ENCODE results near the gene SAAL1. TPM values are rescaled to one million over a fixed set of nuclear protein-coding genes. Genes with fewer than 3 reads are reported as not detected.

SAAL1 gene, protein sequence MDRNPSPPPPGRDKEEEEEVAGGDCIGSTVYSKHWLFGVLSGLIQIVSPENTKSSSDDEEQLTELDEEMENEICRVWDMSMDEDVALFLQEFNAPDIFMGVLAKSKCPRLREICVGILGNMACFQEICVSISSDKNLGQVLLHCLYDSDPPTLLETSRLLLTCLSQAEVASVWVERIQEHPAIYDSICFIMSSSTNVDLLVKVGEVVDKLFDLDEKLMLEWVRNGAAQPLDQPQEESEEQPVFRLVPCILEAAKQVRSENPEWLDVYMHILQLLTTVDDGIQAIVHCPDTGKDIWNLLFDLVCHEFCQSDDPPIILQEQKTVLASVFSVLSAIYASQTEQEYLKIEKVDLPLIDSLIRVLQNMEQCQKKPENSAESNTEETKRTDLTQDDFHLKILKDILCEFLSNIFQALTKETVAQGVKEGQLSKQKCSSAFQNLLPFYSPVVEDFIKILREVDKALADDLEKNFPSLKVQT
- 37.5 to 45.4 TPM (median 39.3 TPM) in 5 replicates for total RNA-seq (2022; extraction: Qiagen RNA extraction)

DNA sequence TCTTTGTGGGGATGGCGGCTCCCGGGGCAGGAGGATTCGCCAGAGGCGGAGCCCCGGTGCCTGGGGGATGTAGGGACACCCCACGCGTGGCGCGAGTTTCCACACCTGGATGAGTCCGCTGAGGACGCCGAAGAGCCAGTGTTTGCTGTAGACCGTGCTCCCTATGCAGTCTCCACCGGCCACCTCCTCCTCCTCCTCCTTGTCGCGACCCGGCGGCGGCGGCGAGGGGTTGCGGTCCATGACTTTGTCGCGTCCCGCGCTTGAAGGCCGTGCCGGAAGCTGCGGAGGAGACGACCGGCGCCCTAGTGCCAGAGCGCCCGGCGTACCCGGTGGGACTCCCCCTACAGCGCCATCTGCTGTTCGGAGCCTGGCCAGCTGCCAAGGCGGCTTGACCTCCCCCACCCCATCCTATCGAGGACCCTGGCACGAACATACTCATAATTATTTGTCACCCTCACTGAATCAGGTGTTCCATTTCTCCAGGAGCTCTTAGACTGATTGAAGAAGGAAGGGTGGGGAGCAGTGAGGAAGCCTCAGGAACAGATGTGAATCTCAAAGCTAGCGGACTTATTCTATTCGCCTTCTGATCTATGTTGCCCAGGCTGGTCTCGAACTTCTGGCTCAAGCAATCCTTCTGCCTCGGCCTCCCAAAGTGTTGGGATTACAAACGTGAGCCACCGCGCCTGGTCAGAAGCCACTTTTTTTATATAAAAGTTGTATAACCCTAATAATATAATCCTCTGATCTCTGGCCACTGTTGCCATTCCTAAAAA is at the start of gene SAAL1:
Gene SAAL1 (minus strand): TSS at position 281 of the 773 bp plus-strand sequence. CDS start 41 bp downstream, at position 240.

GRCh38 chr11:18132341-18132740 is 26.5 kb upstream of the SAAL1 start, which contains the start of gene MRGPRX3:
Gene MRGPRX3, plus strand, starts transcription at chr11:18132571. Its CDS starts 4,632 bp downstream, at chr11:18137203.

DNA sequence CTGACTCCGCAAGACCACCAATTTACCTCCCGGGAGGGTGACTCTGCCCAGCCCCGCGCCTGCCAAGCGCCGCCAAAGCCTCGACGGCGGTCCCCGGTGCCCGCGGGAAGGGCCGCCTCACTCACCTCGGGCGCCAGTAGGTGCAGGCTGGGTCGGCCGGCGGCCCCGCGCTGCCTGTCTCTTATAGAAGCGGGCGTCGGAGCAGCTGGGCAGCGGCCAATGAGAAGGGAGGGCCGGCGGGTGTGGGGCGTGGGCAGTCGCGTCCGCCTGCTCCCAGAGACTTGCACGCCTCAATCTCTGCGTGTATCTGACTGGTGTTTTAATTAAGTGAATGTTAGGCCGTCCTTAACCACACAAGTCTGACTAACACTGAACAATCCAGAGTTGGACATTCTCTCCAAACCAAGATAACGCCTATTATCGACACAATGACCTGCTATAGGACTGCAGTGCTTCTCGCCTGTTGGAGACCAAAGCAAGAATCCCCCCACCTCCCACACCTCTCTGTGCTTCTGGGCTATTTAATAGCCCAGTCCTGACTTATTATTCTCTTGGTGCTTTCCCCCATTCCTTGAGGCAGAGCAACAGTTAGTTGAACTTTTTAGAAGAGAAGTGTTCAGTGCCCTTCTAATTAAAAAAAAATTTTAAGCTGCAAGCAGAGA is 59.6 kb downstream of the SAAL1 start, which contains the start of gene TPH1:
Gene TPH1 (minus strand): TSS at position 154 of the 662 bp plus-strand sequence. CDS start 5,507 bp downstream, outside the sequence.

Other genes with a start within 250 kb of the SAAL1 start
- 15.6 to 18.5 TPM (median 16.5 TPM) in 5 replicates for gene SERGEF, start 93.0 kb downstream of the SAAL1 start, total RNA-seq (2022; extraction: Qiagen RNA extraction)
- 0.03 to 0.15 TPM (median 0.05 TPM) in 4 of 5 replicates, not detected in the other for gene TPH1, start 59.8 kb downstream of the SAAL1 start, total RNA-seq (2022; extraction: Qiagen RNA extraction)
- 0.09 TPM in 1 of 5 replicates, not detected in the others for gene MRGPRX3, start 26.5 kb upstream of the SAAL1 start, total RNA-seq (2022; extraction: Qiagen RNA extraction)
- gene MRGPRX4, start 66.8 kb upstream of the SAAL1 start, total RNA-seq (2022; extraction: Qiagen RNA extraction), result not detected in 5 replicates
- gene SAA4, start 130.7 kb upstream of the SAAL1 start, total RNA-seq (2022; extraction: Qiagen RNA extraction), result not detected in 5 replicates
- 0.15 to 0.31 TPM (median 0.22 TPM) in 4 of 5 replicates, not detected in the other for gene SAA2, start 142.6 kb upstream of the SAAL1 start, total RNA-seq (2022; extraction: Qiagen RNA extraction)
- 2.4 to 4.0 TPM (median 3.4 TPM) in 5 replicates for gene SAA1, start 160.2 kb upstream of the SAAL1 start, total RNA-seq (2022; extraction: Qiagen RNA extraction)
- gene HPS5, start 216.1 kb upstream of the SAAL1 start, total RNA-seq (2022; extraction: Qiagen RNA extraction), result 12.4 to 18.0 TPM (median 14.4 TPM) in 5 replicates
- 34.1 to 41.3 TPM (median 37.7 TPM) in 5 replicates for gene GTF2H1, start 216.5 kb upstream of the SAAL1 start, total RNA-seq (2022; extraction: Qiagen RNA extraction)

Measured in A549 treated with Hydrocortisone at 1 μM for 4 hours (cell line).